Measurements from ENCODE around the gene EPHA4. TPM values are rescaled to one million over a fixed set of nuclear protein-coding genes. Genes with fewer than 3 reads are reported as not detected.

The EPHA4 gene
- total and polyA plus RNA-seq, 7 experiments from 2014 or later: 8.3 to 42.8 (median 25.3) TPM

DNA sequence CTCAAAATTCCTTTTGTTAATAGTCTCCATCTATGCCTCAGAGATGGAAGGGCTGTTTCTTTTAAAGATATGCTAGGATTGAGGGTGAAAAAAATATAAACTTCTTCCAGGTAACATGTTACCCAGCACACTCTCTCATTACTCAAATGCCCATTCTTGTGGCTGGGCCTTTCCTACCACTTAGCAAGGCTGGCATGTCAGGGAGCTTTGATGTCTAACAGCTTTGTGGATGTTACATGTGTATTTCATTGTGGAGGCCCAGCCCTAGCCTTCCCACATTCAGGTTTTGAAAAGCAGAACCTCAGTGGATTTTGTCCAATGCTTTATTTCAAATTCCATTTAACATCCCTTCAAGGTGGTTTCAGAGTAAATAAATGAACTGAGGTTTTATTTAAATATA, 191.4 kb downstream of the EPHA4 start:
- intact Hi-C loops (cut with micrococcal nuclease): no loop called here
- H3K4me1 Mint-ChIP-seq: peaks cover 0 to 6% (median 0%) of the 10 kb centered on the region in 7 donors
- H3K27me3 ChIP-seq (ENCODE audit: control insufficient read depth in 2 of 2, insufficient read depth in 2 of 2, low read length in 2 of 2): no peaks in the 10 kb centered on the region
- H3K9me3 Mint-ChIP-seq: peaks cover 0 to 6% (median 0%) of the 10 kb centered on the region in 11 donors
- no peaks in the 10 kb centered on the region for H3K36me3 ChIP-seq (ENCODE audit: control insufficient read depth in 2 of 3, insufficient read depth in 3 of 3, low read length in 3 of 3)
- POLR2A ChIA-PET: interaction anchor here (1.1 kb wide), 1 partner anchor 39 kb away, joined by 3 read pairs; no protein-coding TSS in a partner anchor
- H3K4me3 Mint-ChIP-seq: no peak overlapping the region
- no peak for DNase-seq
- no peak overlapping the region for H3K27ac ChIP-seq (ENCODE audit: low read depth, low read length)
- H3K4me3 ChIP-seq (ENCODE audit: low read length): no peak overlapping the region
- ATAC-seq: no peak
- peaks cover 0 to 5% (median 0%) of the 10 kb centered on the region in 5 donors for H3K27me3 Mint-ChIP-seq
- H3K27ac Mint-ChIP-seq: no peak overlapping the region
- CTCF ChIA-PET: no interaction called here
- H3K9me3 ChIP-seq (ENCODE audit: control insufficient read depth in 2 of 3, low read length in 3 of 3): no peaks in the 10 kb centered on the region
- H3K36me3 Mint-ChIP-seq: no peaks in the 10 kb centered on the region
- H3K4me1 ChIP-seq (ENCODE audit: control insufficient read depth in 2 of 2, insufficient read depth in 2 of 2, low read length in 2 of 2): no peaks in the 10 kb centered on the region

DNA sequence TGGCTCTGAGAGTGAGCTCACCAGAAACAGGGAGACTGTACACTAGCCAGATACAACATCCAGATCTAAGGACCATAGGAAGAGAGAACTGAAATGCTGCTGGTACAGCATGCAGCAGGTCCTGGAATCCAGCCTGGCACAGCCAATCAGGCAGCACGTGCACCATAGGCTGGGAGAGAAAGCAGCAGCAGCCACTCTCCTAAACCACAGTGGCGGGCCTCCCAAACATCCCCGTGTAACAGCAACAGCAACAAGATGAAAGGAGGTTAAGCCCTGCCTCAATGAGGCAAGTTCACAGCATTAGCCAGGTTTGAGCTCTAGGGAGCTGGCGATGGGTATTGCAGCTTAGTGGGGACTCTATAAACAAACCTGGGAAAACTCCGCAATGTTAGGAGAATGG, 192.0 kb downstream of the EPHA4 start:
- ATAC-seq: no peak
- no peak overlapping the region for H3K4me3 Mint-ChIP-seq
- Histone ChIP-seq H3K27ac (ENCODE audit: low read depth, low read length) (no peak overlapping the region), H3K9me3 (ENCODE audit: control insufficient read depth in 2 of 3, low read length in 3 of 3) (no peaks in the 10 kb centered on the region), H3K4me1 (ENCODE audit: control insufficient read depth in 2 of 2, insufficient read depth in 2 of 2, low read length in 2 of 2) (no peaks in the 10 kb centered on the region), H3K27me3 (ENCODE audit: control insufficient read depth in 2 of 2, insufficient read depth in 2 of 2, low read length in 2 of 2) (no peaks in the 10 kb centered on the region), H3K4me3 (ENCODE audit: low read length) (no peak overlapping the region), H3K36me3 (ENCODE audit: control insufficient read depth in 2 of 3, insufficient read depth in 3 of 3, low read length in 3 of 3) (no peaks in the 10 kb centered on the region)
- intact Hi-C loops (cut with micrococcal nuclease): no loop called here
- POLR2A ChIA-PET: interaction anchor here (1.1 kb wide), 1 partner anchor 40 kb away, joined by 3 read pairs; no protein-coding TSS in a partner anchor
- peaks cover 0 to 6% (median 0%) of the 10 kb centered on the region in 11 donors for H3K9me3 Mint-ChIP-seq
- DNase-seq: no peak
- H3K27me3 Mint-ChIP-seq: peaks cover 0 to 3% (median 0%) of the 10 kb centered on the region in 5 donors
- H3K4me1 Mint-ChIP-seq: peaks cover 0 to 6% (median 0%) of the 10 kb centered on the region in 7 donors
- H3K36me3 Mint-ChIP-seq: no peaks in the 10 kb centered on the region
- H3K27ac Mint-ChIP-seq: no peak overlapping the region
- CTCF ChIA-PET: no interaction called here

DNA sequence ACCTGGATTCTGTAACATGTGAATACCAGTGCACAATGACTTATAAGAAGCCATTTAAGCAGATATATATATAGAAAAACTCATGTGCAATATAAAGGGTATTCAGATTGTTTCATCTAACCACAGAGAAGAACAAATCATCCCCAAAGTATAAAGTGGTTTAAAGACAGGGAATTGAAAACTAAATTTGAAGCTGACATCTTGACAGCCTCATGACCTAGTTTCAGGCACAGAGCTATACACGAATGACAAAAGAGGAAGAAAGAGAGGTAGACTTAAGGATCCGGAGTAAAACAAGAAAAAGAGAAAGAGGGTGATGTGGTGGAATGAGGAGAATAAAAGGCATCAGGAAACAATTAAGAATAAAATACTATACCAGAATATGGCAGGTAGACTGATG, 194.5 kb downstream of the EPHA4 start:
- H3K27me3 Mint-ChIP-seq: peaks cover 0 to 6% (median 0%) of the 10 kb centered on the region in 5 donors
- no peaks in the 10 kb centered on the region for H3K9me3 Mint-ChIP-seq
- Histone ChIP-seq H3K27me3 (ENCODE audit: control insufficient read depth in 2 of 2, insufficient read depth in 2 of 2, low read length in 2 of 2) (no peaks in the 10 kb centered on the region), H3K36me3 (ENCODE audit: control insufficient read depth in 2 of 3, insufficient read depth in 3 of 3, low read length in 3 of 3) (no peaks in the 10 kb centered on the region), H3K4me1 (ENCODE audit: control insufficient read depth in 2 of 2, insufficient read depth in 2 of 2, low read length in 2 of 2) (no peaks in the 10 kb centered on the region), H3K4me3 (ENCODE audit: low read length) (no peak overlapping the region), H3K27ac (ENCODE audit: low read depth, low read length) (no peak overlapping the region), H3K9me3 (ENCODE audit: control insufficient read depth in 2 of 3, low read length in 3 of 3) (no peaks in the 10 kb centered on the region)
- intact Hi-C loops (cut with micrococcal nuclease): no loop called here
- no peaks in the 10 kb centered on the region for H3K36me3 Mint-ChIP-seq
- ATAC-seq: no peak
- peaks cover 0 to 6% (median 0%) of the 10 kb centered on the region in 7 donors for H3K4me1 Mint-ChIP-seq
- H3K4me3 Mint-ChIP-seq: no peak overlapping the region
- CTCF ChIA-PET: no interaction called here
- POLR2A ChIA-PET: no interaction called here
- H3K27ac Mint-ChIP-seq: peak overlapping the region in 1 of 9 donors; percentile 6
- DNase-seq: no peak

DNA sequence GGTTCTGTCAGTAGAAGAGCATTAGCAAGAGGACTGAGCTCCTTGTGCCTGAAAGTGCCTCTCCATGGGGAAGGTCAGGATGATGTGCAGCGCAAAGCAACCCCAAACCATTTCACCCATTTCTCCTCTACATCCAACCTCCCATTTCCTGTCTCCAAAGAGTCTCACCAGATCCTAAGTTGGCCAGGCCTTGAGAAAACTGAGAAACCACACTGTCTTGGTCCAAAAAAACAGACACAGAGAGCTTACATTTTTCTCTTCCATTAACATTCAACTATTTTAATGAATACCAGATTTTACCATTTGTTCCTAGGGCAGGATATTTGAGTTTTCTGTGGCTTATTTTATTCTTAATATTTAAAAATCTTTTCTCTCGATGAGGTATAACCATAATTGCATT, 195.0 kb downstream of the EPHA4 start:
- H3K9me3 ChIP-seq (ENCODE audit: control insufficient read depth in 2 of 3, low read length in 3 of 3): no peaks in the 10 kb centered on the region
- H3K4me3 ChIP-seq (ENCODE audit: low read length): no peak overlapping the region
- Mint-ChIP-seq H3K4me1 (peaks cover 0 to 6% (median 0%) of the 10 kb centered on the region in 7 donors), H3K27me3 (peaks cover 0 to 6% (median 2%) of the 10 kb centered on the region in 5 donors), H3K4me3 (no peak overlapping the region), H3K27ac (peak overlapping the region in 1 of 9 donors; percentile 12), H3K36me3 (no peaks in the 10 kb centered on the region), H3K9me3 (no peaks in the 10 kb centered on the region)
- H3K36me3 ChIP-seq (ENCODE audit: control insufficient read depth in 2 of 3, insufficient read depth in 3 of 3, low read length in 3 of 3): no peaks in the 10 kb centered on the region
- CTCF ChIA-PET: no interaction called here
- no peaks in the 10 kb centered on the region for H3K27me3 ChIP-seq (ENCODE audit: control insufficient read depth in 2 of 2, insufficient read depth in 2 of 2, low read length in 2 of 2)
- POLR2A ChIA-PET: no interaction called here
- no peak overlapping the region for H3K27ac ChIP-seq (ENCODE audit: low read depth, low read length)
- DNase-seq (no peak), ATAC-seq (no peak)
- H3K4me1 ChIP-seq (ENCODE audit: control insufficient read depth in 2 of 2, insufficient read depth in 2 of 2, low read length in 2 of 2): no peaks in the 10 kb centered on the region
- intact Hi-C loops (cut with micrococcal nuclease): no loop called here

DNA sequence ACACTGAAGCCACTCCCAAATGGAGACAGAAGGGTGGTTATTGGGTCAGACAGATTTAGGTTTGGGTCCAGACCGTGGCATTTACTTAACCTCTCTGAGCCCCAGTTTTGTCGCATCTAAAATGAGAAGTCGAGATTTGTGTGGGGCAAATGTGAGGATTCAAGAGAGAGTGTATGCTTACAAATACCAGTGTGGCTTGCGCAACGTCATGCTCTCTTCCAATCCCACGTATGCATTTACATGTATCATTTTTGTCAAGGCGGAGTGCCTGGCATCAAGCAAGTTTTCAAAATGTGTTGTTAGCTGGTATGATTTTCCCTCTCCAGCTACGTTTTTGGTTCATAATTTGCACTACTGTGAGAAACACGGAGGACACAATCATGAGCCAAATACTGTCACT, 197.9 kb downstream of the EPHA4 start:
- DNase-seq: no peak
- peaks cover 0 to 15% (median 7%) of the 10 kb centered on the region in 5 donors for H3K27me3 Mint-ChIP-seq
- H3K36me3 Mint-ChIP-seq: no peaks in the 10 kb centered on the region
- Histone ChIP-seq H3K36me3 (ENCODE audit: control insufficient read depth in 2 of 3, insufficient read depth in 3 of 3, low read length in 3 of 3) (no peaks in the 10 kb centered on the region), H3K4me3 (ENCODE audit: low read length) (no peak overlapping the region), H3K9me3 (ENCODE audit: control insufficient read depth in 2 of 3, low read length in 3 of 3) (no peaks in the 10 kb centered on the region), H3K27ac (ENCODE audit: low read depth, low read length) (no peak overlapping the region), H3K27me3 (ENCODE audit: control insufficient read depth in 2 of 2, insufficient read depth in 2 of 2, low read length in 2 of 2) (no peaks in the 10 kb centered on the region), H3K4me1 (ENCODE audit: control insufficient read depth in 2 of 2, insufficient read depth in 2 of 2, low read length in 2 of 2) (no peaks in the 10 kb centered on the region)
- ChIA-PET POLR2A (no interaction called here), CTCF (no interaction called here)
- peaks cover 0 to 6% (median 0%) of the 10 kb centered on the region in 7 donors for H3K4me1 Mint-ChIP-seq
- H3K9me3 Mint-ChIP-seq: no peaks in the 10 kb centered on the region
- ATAC-seq: no peak
- no peak overlapping the region for H3K4me3 Mint-ChIP-seq
- H3K27ac Mint-ChIP-seq: no peak overlapping the region
- intact Hi-C loops (cut with micrococcal nuclease): no loop called here

DNA sequence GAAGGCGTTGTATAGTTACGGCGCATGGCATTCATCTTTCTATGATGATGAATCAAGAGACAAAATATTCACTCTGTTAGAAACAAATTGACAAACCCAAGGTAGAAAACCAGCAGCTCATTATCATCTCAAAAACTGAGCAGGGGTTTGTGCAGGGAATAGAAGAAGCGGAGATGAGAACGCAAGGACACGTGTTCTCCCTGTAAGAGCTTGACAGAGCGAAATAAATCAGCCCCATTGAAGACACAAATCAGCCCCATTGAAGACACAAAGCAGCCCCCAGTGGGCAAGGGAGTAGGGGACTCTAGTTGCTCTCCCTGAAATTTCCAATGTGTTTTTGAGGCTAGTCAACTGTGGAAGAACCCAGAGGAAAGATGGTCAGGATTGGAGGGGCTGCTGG, 199.2 kb downstream of the EPHA4 start:
- Mint-ChIP-seq H3K9me3 (no peaks in the 10 kb centered on the region), H3K27ac (no peak overlapping the region), H3K4me3 (no peak overlapping the region), H3K36me3 (no peaks in the 10 kb centered on the region), H3K4me1 (peaks cover 0 to 6% (median 0%) of the 10 kb centered on the region in 7 donors), H3K27me3 (peaks cover 5 to 15% (median 7%) of the 10 kb centered on the region in 5 donors)
- Histone ChIP-seq H3K36me3 (ENCODE audit: control insufficient read depth in 2 of 3, insufficient read depth in 3 of 3, low read length in 3 of 3) (no peaks in the 10 kb centered on the region), H3K4me3 (ENCODE audit: low read length) (no peak overlapping the region), H3K27ac (ENCODE audit: low read depth, low read length) (no peak overlapping the region), H3K9me3 (ENCODE audit: control insufficient read depth in 2 of 3, low read length in 3 of 3) (no peaks in the 10 kb centered on the region), H3K4me1 (ENCODE audit: control insufficient read depth in 2 of 2, insufficient read depth in 2 of 2, low read length in 2 of 2) (no peaks in the 10 kb centered on the region), H3K27me3 (ENCODE audit: control insufficient read depth in 2 of 2, insufficient read depth in 2 of 2, low read length in 2 of 2) (no peaks in the 10 kb centered on the region)
- ATAC-seq (no peak), DNase-seq (no peak)
- POLR2A ChIA-PET: no interaction called here
- CTCF ChIA-PET: no interaction called here
- intact Hi-C loops (cut with micrococcal nuclease): no loop called here

DNA sequence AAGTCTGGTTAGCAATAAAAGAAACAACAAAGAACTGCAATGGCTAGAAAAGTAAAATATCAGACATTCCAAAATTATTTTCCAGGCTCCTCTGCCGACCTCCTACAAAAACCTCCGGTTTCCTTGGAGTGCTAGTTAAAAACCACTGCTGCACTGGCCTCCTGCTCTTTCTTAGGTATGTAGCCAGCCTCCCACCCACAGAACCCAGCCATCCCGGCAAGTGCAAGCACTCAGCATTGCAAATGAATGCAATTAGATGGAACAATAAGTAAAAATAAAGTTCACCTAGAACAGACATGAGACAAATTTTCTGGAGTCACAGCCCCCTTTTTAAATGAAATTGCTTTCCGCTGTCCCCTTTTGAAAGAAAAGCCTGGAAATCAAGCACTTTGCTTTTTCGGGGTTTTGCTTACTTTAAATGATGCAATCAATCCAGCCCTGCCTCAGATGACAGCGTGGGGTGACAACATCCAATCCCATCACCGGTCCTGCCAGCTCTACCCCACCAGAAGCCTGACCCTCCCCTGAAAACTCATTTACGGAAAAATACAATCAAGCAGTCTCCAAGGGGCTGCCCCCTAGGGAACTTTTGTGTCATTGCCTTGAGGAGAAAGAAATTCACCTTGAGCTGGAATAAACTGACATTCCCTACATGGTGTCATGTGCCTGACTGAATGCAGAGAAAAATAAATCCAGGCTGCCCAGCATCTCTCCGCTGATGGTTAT, 199.8 kb downstream of the EPHA4 start:
- ChIA-PET POLR2A (no interaction called here), CTCF (no interaction called here)
- intact Hi-C loops (cut with micrococcal nuclease): no loop called here
- no peak for ATAC-seq
- H3K4me1 ChIP-seq (ENCODE audit: control insufficient read depth in 2 of 2, insufficient read depth in 2 of 2, low read length in 2 of 2): no peaks in the 10 kb centered on the region
- no peaks in the 10 kb centered on the region for H3K27me3 ChIP-seq (ENCODE audit: control insufficient read depth in 2 of 2, insufficient read depth in 2 of 2, low read length in 2 of 2)
- no peaks in the 10 kb centered on the region for H3K9me3 ChIP-seq (ENCODE audit: control insufficient read depth in 2 of 3, low read length in 3 of 3)
- Mint-ChIP-seq H3K27me3 (peaks cover 4 to 15% (median 7%) of the 10 kb centered on the region in 5 donors), H3K9me3 (no peaks in the 10 kb centered on the region), H3K36me3 (no peaks in the 10 kb centered on the region), H3K27ac (no peak overlapping the region), H3K4me1 (no peaks in the 10 kb centered on the region), H3K4me3 (no peak overlapping the region)
- DNase-seq: no peak
- H3K27ac ChIP-seq (ENCODE audit: low read depth, low read length): no peak overlapping the region
- H3K36me3 ChIP-seq (ENCODE audit: control insufficient read depth in 2 of 3, insufficient read depth in 3 of 3, low read length in 3 of 3): no peaks in the 10 kb centered on the region
- H3K4me3 ChIP-seq (ENCODE audit: low read length): no peak overlapping the region
